Measurements from ENCODE around the gene ZFYVE1.

Gene ZFYVE1

GRCh38 chr14:72943876-72944430 lies 83.0 kb downstream of the ZFYVE1 start:
- in situ Hi-C loops (cut with HindIII; ENCODE audit: low pct_unique_long_range_greater_than_20kb, low sequenced_read_pairs): no loop called here
- no peak for DNase-seq (ENCODE audit: low read depth in 1 of 2, low spot score in 1 of 2)
- no peak for TF ChIP-seq JUND (IDR thresholded peaks at IDR 0.05; ENCODE audit: low read depth)

- peak in 1 of 2 experiments; percentile 23 for DNase-seq (ENCODE audit: low read depth in 1 of 2, low spot score in 1 of 2)
- in situ Hi-C loops (cut with HindIII; ENCODE audit: low pct_unique_long_range_greater_than_20kb, low sequenced_read_pairs): no loop called here
- TF ChIP-seq JUND (IDR thresholded peaks at IDR 0.05; ENCODE audit: low read depth): no peak
These were observed 84.0 kb downstream of the ZFYVE1 start for GRCh38 chr14:72942934-72943333.

GRCh38 chr14:72941286-72941985 lies 85.5 kb downstream of the ZFYVE1 start:
- no peak for DNase-seq (ENCODE audit: low read depth in 1 of 2, low spot score in 1 of 2)
- in situ Hi-C loops (cut with HindIII; ENCODE audit: low pct_unique_long_range_greater_than_20kb, low sequenced_read_pairs): no loop called here
- no peak for TF ChIP-seq JUND (IDR thresholded peaks at IDR 0.05; ENCODE audit: low read depth)

GRCh38 chr14:72939630-72940029 lies 87.3 kb downstream of the ZFYVE1 start:
- no peak for DNase-seq (ENCODE audit: low read depth in 1 of 2, low spot score in 1 of 2)
- no peak for TF ChIP-seq JUND (IDR thresholded peaks at IDR 0.05; ENCODE audit: low read depth)
- in situ Hi-C loops (cut with HindIII; ENCODE audit: low pct_unique_long_range_greater_than_20kb, low sequenced_read_pairs): no loop called here

GRCh38 chr14:72932893-72933292 lies 94.0 kb downstream of the ZFYVE1 start:
- in situ Hi-C loops (cut with HindIII; ENCODE audit: low pct_unique_long_range_greater_than_20kb, low sequenced_read_pairs): no loop called here
- TF ChIP-seq JUND (IDR thresholded peaks at IDR 0.05; ENCODE audit: low read depth): no peak
- no peak for DNase-seq (ENCODE audit: low read depth in 1 of 2, low spot score in 1 of 2)

GRCh38 chr14:72929316-72930080 lies 97.4 kb downstream of the ZFYVE1 start:
- in situ Hi-C loops (cut with HindIII; ENCODE audit: low pct_unique_long_range_greater_than_20kb, low sequenced_read_pairs): no loop called here
- no peak for TF ChIP-seq JUND (IDR thresholded peaks at IDR 0.05; ENCODE audit: low read depth)
- DNase-seq (ENCODE audit: low read depth in 1 of 2, low spot score in 1 of 2): no peak

GRCh38 chr14:72928872-72929271 lies 98.0 kb downstream of the ZFYVE1 start:
- in situ Hi-C loops (cut with HindIII; ENCODE audit: low pct_unique_long_range_greater_than_20kb, low sequenced_read_pairs): no loop called here
- no peak for DNase-seq (ENCODE audit: low read depth in 1 of 2, low spot score in 1 of 2)
- no peak for TF ChIP-seq JUND (IDR thresholded peaks at IDR 0.05; ENCODE audit: low read depth)

- DNase-seq (ENCODE audit: low read depth in 1 of 2, low spot score in 1 of 2): peak; percentile 99 to 100
- TF ChIP-seq JUND (IDR thresholded peaks at IDR 0.05; ENCODE audit: low read depth): no peak
- in situ Hi-C loops (cut with HindIII; ENCODE audit: low pct_unique_long_range_greater_than_20kb, low sequenced_read_pairs): no loop called here
These were observed 100.4 kb downstream of the ZFYVE1 start, which contains the start of gene DCAF4 for GRCh38 chr14:72926292-72927028. TSS of gene DCAF4 (plus strand) at chr14:72926464. CDS start at chr14:72937979, 11,515 bp downstream.

GRCh38 chr14:72925815-72926291 lies 101.1 kb downstream of the ZFYVE1 start:
- TF ChIP-seq JUND (IDR thresholded peaks at IDR 0.05; ENCODE audit: low read depth): no peak
- DNase-seq (ENCODE audit: low read depth in 1 of 2, low spot score in 1 of 2): no peak
- in situ Hi-C loops (cut with HindIII; ENCODE audit: low pct_unique_long_range_greater_than_20kb, low sequenced_read_pairs): no loop called here

GRCh38 chr14:72925171-72925759 lies 101.6 kb downstream of the ZFYVE1 start:
- in situ Hi-C loops (cut with HindIII; ENCODE audit: low pct_unique_long_range_greater_than_20kb, low sequenced_read_pairs): no loop called here
- no peak for DNase-seq (ENCODE audit: low read depth in 1 of 2, low spot score in 1 of 2)
- no peak for TF ChIP-seq JUND (IDR thresholded peaks at IDR 0.05; ENCODE audit: low read depth)

- in situ Hi-C loops (cut with HindIII; ENCODE audit: low pct_unique_long_range_greater_than_20kb, low sequenced_read_pairs): no loop called here
- peak; percentile 36 to 89 for DNase-seq (ENCODE audit: low read depth in 1 of 2, low spot score in 1 of 2)
- TF ChIP-seq JUND (IDR thresholded peaks at IDR 0.05; ENCODE audit: low read depth): no peak
These were observed 102.6 kb downstream of the ZFYVE1 start for GRCh38 chr14:72924337-72924736.

GRCh38 chr14:72921396-72921795 lies 105.5 kb downstream of the ZFYVE1 start:
- in situ Hi-C loops (cut with HindIII; ENCODE audit: low pct_unique_long_range_greater_than_20kb, low sequenced_read_pairs): no loop called here
- no peak for DNase-seq (ENCODE audit: low read depth in 1 of 2, low spot score in 1 of 2)
- no peak for TF ChIP-seq JUND (IDR thresholded peaks at IDR 0.05; ENCODE audit: low read depth)

All from T47D (cell line).